HepG2 (cell line): ENCODE measurements around the gene IGLON5. TPM values are rescaled to one million over a fixed set of nuclear protein-coding genes. Genes with fewer than 3 reads are reported as not detected.

Experiments
- BORCS8-MEF2B ChIP-seq: sonication (generic); formaldehyde crosslinking; IDR thresholded peaks from 2 replicates; pipeline ENCODE4 v1.8.0; 2022; ENCODE audit warnings: mild to moderate bottlenecking, missing genetic modification reagents
- HHEX ChIP-seq: IDR thresholded peaks from 2 replicates; pipeline ENCODE4 v1.6.1; 2016; ENCODE audit warnings: control low read depth
- IKZF5 ChIP-seq: IDR thresholded peaks from 2 replicates; pipeline ENCODE4 v1.6.1; 2018; ENCODE audit warnings: missing genetic modification reagents, mild to moderate bottlenecking, missing compliant biosample characterization
- KDM5A ChIP-seq: fragments of 200-600 bp; sonication (generic); IDR thresholded peaks from 2 replicates; pipeline ENCODE4 v1.7.0; 2018; ENCODE audit warnings: antibody characterized with exemption, mild to moderate bottlenecking, low read length, borderline replicate concordance
- PTBP1 ChIP-seq: fragments of 200-400 bp; formaldehyde crosslinking; IDR thresholded peaks from 2 replicates; pipeline ENCODE4 v1.6.1; 2018; ENCODE audit warnings: low read length, low read depth; ENCODE audit not compliant: poor library complexity, severe bottlenecking
- SMC3 ChIP-seq: IDR thresholded peaks from 2 replicates; pipeline ENCODE4 v1.6.1; 2011; ENCODE audit warnings: low read length, improper control_type of control experiment
- ZNF251 ChIP-seq: sonication (generic); formaldehyde crosslinking; IDR thresholded peaks from 2 replicates; pipeline ENCODE4 v1.9.0; 2021; ENCODE audit warnings: mild to moderate bottlenecking, missing genetic modification reagents
- ZNF333 ChIP-seq: sonication (generic); formaldehyde crosslinking; IDR thresholded peaks from 2 replicates; pipeline ENCODE4 v1.4.0; 2020; ENCODE audit warnings: mild to moderate bottlenecking, missing genetic modification reagents, borderline replicate concordance
- ZNF678 ChIP-seq: sonication (generic); formaldehyde crosslinking; IDR thresholded peaks from 2 replicates; pipeline ENCODE4 v1.4.0; 2020; ENCODE audit warnings: mild to moderate bottlenecking, missing genetic modification reagents
- ZNF782 ChIP-seq: sonication (generic); formaldehyde crosslinking; IDR thresholded peaks from 2 replicates; pipeline ENCODE4 v1.4.0; 2020; ENCODE audit warnings: missing genetic modification reagents, mild to moderate bottlenecking, borderline replicate concordance
- polyA plus RNA-seq, 8 experiments: library from polyadenylated mRNA; depleted of rRNA in 3 of 8; stranded (reverse) in 7 of 8; unstranded in 1 of 8; fragments of >200 nt; fragmentation: Illumina TruSeq in 4 of 8; extraction: Trizol in 4 of 8; gene quantifications; 2 replicates each; pipeline versions ENCODE4 v1.2.1 to v1.2.3, GENCODE V29; 2011 to 2016; ENCODE audit warnings: low read depth in 4 of 8, missing spikeins in 1 of 8, mixed read lengths in 1 of 8; ENCODE audit not compliant: insufficient read depth in 1 of 8
- total RNA-seq, 5 experiments: library from RNA; depleted of rRNA; stranded (reverse); fragments of >200 nt; fragmentation: Illumina TruSeq; extraction: Trizol; gene quantifications; 2 replicates each; pipeline ENCODE4 v1.2.3, GENCODE V29; 2016; ENCODE audit warnings: low read depth in 1 of 5
- TF ChIP-seq, protein P1 (sequence below): sonication (generic); formaldehyde crosslinking; IDR thresholded peaks from 2 replicates; pipeline ENCODE4 v1.5.0; 2020; ENCODE audit warnings: mild to moderate bottlenecking, missing genetic modification reagents, borderline replicate concordance
- TF ChIP-seq, protein P2 (sequence below): sonication (generic); formaldehyde crosslinking; IDR thresholded peaks from 2 replicates; pipeline ENCODE4 v1.4.0; 2020; ENCODE audit warnings: missing genetic modification reagents, low read depth, mild to moderate bottlenecking, borderline replicate concordance
- TF ChIP-seq, protein P3 (sequence below): sonication (generic); formaldehyde crosslinking; IDR thresholded peaks from 2 replicates; pipeline ENCODE4 v1.4.0; 2020; ENCODE audit warnings: missing genetic modification reagents

Gene IGLON5
- total and polyA plus RNA-seq, 2 of the 13 experiments (the other 11 are each of a cell fraction or from before 2014, with no cell fraction given) = 0.04 to 5.7 TPM

DNA sequence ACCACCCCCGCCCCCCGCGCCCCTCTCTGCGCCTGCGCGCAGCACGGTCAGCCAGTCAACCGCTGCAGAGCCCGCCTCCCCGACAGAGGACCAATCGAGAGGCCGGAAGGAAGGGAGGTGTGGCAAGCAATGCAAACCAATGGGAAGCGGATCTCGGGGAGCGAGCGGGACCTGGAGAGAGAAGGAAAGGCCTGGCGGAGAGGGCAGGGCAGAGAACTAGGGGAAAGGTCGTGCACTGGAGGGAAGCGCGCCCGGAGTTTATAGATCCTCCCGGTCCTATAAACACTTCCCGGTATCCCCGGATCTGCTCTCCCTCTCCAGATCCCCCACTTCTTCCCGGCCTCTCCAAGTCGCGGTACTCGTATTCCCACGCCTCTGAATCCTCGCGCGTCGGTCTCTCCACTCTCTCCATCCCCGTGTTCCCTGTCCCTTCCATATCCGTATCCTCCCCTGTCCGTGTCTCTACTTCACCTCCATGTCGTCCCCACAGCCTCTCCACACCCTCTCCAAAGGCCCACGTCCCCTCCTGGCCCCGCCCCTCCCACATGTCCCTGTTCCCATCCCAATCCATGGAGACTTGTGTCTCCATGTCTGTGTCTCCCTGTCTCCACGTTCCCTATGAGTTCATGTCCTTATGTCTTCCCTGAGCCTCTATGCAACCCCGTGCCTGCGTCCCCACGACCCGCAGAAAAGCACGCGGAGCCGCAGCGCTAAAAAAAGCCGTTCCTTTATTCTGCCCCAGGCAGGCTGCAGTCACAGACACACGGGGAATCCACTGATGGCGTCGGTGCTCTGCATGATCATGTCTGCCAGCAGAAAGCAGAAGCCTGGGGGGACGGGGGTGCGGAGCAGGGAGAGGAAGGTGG lies 55.2 kb downstream of the IGLON5 start (continued):
- TF ChIP-seq SMC3 (no peak), ZNF678 (no peak), HHEX (no peak), KDM5A (no peak), BORCS8-MEF2B (CRISPR knock-in tag) (0 out of 2 replicates have a peak, but pooled peaks have one; percentile 61), ZNF333 (CRISPR knock-in tag) (no peak; the same call in 1 of the 2 replicates), ZNF251 (CRISPR knock-in tag) (no peak), IKZF5 (CRISPR knock-in tag) (peak; percentile 57), PTBP1 (peak; percentile 25), ZNF782 (CRISPR knock-in tag) (no peak)
- TF ChIP-seq, protein P1, sequence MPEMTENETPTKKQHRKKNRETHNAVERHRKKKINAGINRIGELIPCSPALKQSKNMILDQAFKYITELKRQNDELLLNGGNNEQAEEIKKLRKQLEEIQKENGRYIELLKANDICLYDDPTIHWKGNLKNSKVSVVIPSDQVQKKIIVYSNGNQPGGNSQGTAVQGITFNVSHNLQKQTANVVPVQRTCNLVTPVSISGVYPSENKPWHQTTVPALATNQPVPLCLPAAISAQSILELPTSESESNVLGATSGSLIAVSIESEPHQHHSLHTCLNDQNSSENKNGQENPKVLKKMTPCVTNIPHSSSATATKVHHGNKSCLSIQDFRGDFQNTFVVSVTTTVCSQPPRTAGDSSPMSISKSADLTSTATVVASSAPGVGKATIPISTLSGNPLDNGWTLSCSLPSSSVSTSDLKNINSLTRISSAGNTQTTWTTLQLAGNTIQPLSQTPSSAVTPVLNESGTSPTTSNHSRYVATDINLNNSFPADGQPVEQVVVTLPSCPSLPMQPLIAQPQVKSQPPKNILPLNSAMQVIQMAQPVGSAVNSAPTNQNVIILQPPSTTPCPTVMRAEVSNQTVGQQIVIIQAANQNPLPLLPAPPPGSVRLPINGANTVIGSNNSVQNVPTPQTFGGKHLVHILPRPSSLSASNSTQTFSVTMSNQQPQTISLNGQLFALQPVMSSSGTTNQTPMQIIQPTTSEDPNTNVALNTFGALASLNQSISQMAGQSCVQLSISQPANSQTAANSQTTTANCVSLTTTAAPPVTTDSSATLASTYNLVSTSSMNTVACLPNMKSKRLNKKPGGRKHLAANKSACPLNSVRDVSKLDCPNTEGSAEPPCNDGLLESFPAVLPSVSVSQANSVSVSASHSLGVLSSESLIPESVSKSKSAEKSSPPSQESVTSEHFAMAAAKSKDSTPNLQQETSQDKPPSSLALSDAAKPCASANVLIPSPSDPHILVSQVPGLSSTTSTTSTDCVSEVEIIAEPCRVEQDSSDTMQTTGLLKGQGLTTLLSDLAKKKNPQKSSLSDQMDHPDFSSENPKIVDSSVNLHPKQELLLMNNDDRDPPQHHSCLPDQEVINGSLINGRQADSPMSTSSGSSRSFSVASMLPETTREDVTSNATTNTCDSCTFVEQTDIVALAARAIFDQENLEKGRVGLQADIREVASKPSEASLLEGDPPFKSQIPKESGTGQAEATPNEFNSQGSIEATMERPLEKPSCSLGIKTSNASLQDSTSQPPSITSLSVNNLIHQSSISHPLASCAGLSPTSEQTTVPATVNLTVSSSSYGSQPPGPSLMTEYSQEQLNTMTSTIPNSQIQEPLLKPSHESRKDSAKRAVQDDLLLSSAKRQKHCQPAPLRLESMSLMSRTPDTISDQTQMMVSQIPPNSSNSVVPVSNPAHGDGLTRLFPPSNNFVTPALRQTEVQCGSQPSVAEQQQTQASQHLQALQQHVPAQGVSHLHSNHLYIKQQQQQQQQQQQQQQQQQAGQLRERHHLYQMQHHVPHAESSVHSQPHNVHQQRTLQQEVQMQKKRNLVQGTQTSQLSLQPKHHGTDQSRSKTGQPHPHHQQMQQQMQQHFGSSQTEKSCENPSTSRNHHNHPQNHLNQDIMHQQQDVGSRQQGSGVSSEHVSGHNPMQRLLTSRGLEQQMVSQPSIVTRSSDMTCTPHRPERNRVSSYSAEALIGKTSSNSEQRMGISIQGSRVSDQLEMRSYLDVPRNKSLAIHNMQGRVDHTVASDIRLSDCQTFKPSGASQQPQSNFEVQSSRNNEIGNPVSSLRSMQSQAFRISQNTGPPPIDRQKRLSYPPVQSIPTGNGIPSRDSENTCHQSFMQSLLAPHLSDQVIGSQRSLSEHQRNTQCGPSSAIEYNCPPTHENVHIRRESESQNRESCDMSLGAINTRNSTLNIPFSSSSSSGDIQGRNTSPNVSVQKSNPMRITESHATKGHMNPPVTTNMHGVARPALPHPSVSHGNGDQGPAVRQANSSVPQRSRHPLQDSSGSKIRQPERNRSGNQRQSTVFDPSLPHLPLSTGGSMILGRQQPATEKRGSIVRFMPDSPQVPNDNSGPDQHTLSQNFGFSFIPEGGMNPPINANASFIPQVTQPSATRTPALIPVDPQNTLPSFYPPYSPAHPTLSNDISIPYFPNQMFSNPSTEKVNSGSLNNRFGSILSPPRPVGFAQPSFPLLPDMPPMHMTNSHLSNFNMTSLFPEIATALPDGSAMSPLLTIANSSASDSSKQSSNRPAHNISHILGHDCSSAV = no peak
- TF ChIP-seq, protein P2, sequence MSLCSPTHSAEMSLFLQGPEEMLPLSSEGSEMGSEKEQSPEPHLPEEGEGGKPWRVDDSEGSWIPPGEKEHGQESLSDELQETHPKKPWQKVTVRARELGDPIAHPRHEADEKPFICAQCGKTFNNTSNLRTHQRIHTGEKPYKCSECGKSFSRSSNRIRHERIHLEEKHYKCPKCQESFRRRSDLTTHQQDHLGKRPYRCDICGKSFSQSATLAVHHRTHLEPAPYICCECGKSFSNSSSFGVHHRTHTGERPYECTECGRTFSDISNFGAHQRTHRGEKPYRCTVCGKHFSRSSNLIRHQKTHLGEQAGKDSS (CRISPR knock-in tag) = no peak
- TF ChIP-seq, protein P3, sequence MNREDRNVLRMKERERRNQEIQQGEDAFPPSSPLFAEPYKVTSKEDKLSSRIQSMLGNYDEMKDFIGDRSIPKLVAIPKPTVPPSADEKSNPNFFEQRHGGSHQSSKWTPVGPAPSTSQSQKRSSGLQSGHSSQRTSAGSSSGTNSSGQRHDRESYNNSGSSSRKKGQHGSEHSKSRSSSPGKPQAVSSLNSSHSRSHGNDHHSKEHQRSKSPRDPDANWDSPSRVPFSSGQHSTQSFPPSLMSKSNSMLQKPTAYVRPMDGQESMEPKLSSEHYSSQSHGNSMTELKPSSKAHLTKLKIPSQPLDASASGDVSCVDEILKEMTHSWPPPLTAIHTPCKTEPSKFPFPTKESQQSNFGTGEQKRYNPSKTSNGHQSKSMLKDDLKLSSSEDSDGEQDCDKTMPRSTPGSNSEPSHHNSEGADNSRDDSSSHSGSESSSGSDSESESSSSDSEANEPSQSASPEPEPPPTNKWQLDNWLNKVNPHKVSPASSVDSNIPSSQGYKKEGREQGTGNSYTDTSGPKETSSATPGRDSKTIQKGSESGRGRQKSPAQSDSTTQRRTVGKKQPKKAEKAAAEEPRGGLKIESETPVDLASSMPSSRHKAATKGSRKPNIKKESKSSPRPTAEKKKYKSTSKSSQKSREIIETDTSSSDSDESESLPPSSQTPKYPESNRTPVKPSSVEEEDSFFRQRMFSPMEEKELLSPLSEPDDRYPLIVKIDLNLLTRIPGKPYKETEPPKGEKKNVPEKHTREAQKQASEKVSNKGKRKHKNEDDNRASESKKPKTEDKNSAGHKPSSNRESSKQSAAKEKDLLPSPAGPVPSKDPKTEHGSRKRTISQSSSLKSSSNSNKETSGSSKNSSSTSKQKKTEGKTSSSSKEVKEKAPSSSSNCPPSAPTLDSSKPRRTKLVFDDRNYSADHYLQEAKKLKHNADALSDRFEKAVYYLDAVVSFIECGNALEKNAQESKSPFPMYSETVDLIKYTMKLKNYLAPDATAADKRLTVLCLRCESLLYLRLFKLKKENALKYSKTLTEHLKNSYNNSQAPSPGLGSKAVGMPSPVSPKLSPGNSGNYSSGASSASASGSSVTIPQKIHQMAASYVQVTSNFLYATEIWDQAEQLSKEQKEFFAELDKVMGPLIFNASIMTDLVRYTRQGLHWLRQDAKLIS (CRISPR knock-in tag) = peak; percentile 56
